ENCODE results near the gene IFFO2. TPM values are rescaled to one million over a fixed set of nuclear protein-coding genes. Genes with fewer than 3 reads are reported as not detected.

IFFO2 gene
- total RNA-seq, 1 experiment from 2014 or later, result not detected

GRCh38 chr1:18881164-18881563, 75.3 kb downstream of the IFFO2 start:
- no peak overlapping the region for H3K4me2 ChIP-seq (ENCODE audit: low read depth, low read length, poor library complexity, severe bottlenecking)

GRCh38 chr1:18880585-18880984, 75.9 kb downstream of the IFFO2 start:
- Histone ChIP-seq H3K79me2 (ENCODE audit: low read length) (no peaks in the 10 kb centered on the region), H3K9me2 (replicated peaks; ENCODE audit: insufficient read depth, low read length) (no peaks in the 10 kb centered on the region), H3K9me3 (ENCODE audit: low read length) (no peaks in the 10 kb centered on the region), H2AFZ (ENCODE audit: low read length) (no peak overlapping the region), H4K20me1 (ENCODE audit: insufficient read depth, low read depth, low read length) (no peaks in the 10 kb centered on the region), H3K27ac (ENCODE audit: low read length) (no peak overlapping the region), H3K4me2 (ENCODE audit: low read depth, low read length, poor library complexity, severe bottlenecking) (no peak overlapping the region), H3K36me3 (ENCODE audit: insufficient read depth, low read length) (no peaks in the 10 kb centered on the region), H3K4me3 (ENCODE audit: low read length) (no peak overlapping the region), H3K4me1 (ENCODE audit: low read length) (no peaks in the 10 kb centered on the region), H3K27me3 (ENCODE audit: low read length) (no peaks in the 10 kb centered on the region), H3K9ac (ENCODE audit: low read length) (no peak overlapping the region)
- DNase-seq, result no peak

More at GRCh38 chr1:18881164-18881563, 75.3 kb downstream of the IFFO2 start:
- Histone ChIP-seq H3K27me3 (ENCODE audit: low read length) (no peaks in the 10 kb centered on the region), H3K9ac (ENCODE audit: low read length) (no peak overlapping the region), H4K20me1 (ENCODE audit: insufficient read depth, low read depth, low read length) (no peaks in the 10 kb centered on the region), H3K9me2 (replicated peaks; ENCODE audit: insufficient read depth, low read length) (no peaks in the 10 kb centered on the region), H2AFZ (ENCODE audit: low read length) (no peak overlapping the region), H3K79me2 (ENCODE audit: low read length) (no peaks in the 10 kb centered on the region), H3K4me3 (ENCODE audit: low read length) (no peak overlapping the region), H3K36me3 (ENCODE audit: insufficient read depth, low read length) (no peaks in the 10 kb centered on the region), H3K9me3 (ENCODE audit: low read length) (no peaks in the 10 kb centered on the region), H3K4me1 (ENCODE audit: low read length) (no peaks in the 10 kb centered on the region), H3K27ac (ENCODE audit: low read length) (no peak overlapping the region)
- DNase-seq, result no peak

- Histone ChIP-seq H3K9ac (ENCODE audit: low read length) (no peak overlapping the region), H3K4me2 (ENCODE audit: low read depth, low read length, poor library complexity, severe bottlenecking) (no peak overlapping the region), H3K27me3 (ENCODE audit: low read length) (no peaks in the 10 kb centered on the region), H4K20me1 (ENCODE audit: insufficient read depth, low read depth, low read length) (no peaks in the 10 kb centered on the region), H3K4me1 (ENCODE audit: low read length) (no peaks in the 10 kb centered on the region), H3K4me3 (ENCODE audit: low read length) (no peak overlapping the region), H3K36me3 (ENCODE audit: insufficient read depth, low read length) (no peaks in the 10 kb centered on the region), H3K9me3 (ENCODE audit: low read length) (no peaks in the 10 kb centered on the region), H3K79me2 (ENCODE audit: low read length) (no peaks in the 10 kb centered on the region), H2AFZ (ENCODE audit: low read length) (no peak overlapping the region), H3K27ac (ENCODE audit: low read length) (no peak overlapping the region), H3K9me2 (replicated peaks; ENCODE audit: insufficient read depth, low read length) (no peaks in the 10 kb centered on the region)
- no peak for DNase-seq
Observed at GRCh38 chr1:18879791-18880309, 76.6 kb downstream of the IFFO2 start.

- H3K4me2 ChIP-seq (ENCODE audit: low read depth, low read length, poor library complexity, severe bottlenecking), result no peak overlapping the region
- no peak overlapping the region for H2AFZ ChIP-seq (ENCODE audit: low read length)
- H3K4me3 ChIP-seq (ENCODE audit: low read length), result no peak overlapping the region
- no peak for DNase-seq
- no peaks in the 10 kb centered on the region for H3K36me3 ChIP-seq (ENCODE audit: insufficient read depth, low read length)
- no peaks in the 10 kb centered on the region for H3K79me2 ChIP-seq (ENCODE audit: low read length)
- H3K27me3 ChIP-seq (ENCODE audit: low read length), result no peaks in the 10 kb centered on the region
- H3K9me3 ChIP-seq (ENCODE audit: low read length), result no peaks in the 10 kb centered on the region
- H3K9ac ChIP-seq (ENCODE audit: low read length), result no peak overlapping the region
- no peaks in the 10 kb centered on the region for H4K20me1 ChIP-seq (ENCODE audit: insufficient read depth, low read depth, low read length)
- no peaks in the 10 kb centered on the region for H3K4me1 ChIP-seq (ENCODE audit: low read length)
- no peak overlapping the region for H3K27ac ChIP-seq (ENCODE audit: low read length)
- H3K9me2 ChIP-seq (replicated peaks; ENCODE audit: insufficient read depth, low read length), result no peaks in the 10 kb centered on the region
Observed at GRCh38 chr1:18879215-18879790, 77.2 kb downstream of the IFFO2 start.

- Histone ChIP-seq H3K9me2 (replicated peaks; ENCODE audit: insufficient read depth, low read length) (no peaks in the 10 kb centered on the region), H2AFZ (ENCODE audit: low read length) (no peak overlapping the region)
Observed at GRCh38 chr1:18878538-18879214, 77.8 kb downstream of the IFFO2 start.

GRCh38 chr1:18877282-18877681, 79.2 kb downstream of the IFFO2 start:
- H3K4me3 ChIP-seq (ENCODE audit: low read length), result no peak overlapping the region
- no peak for DNase-seq
- no peaks in the 10 kb centered on the region for H3K27me3 ChIP-seq (ENCODE audit: low read length)
- no peak overlapping the region for H3K9ac ChIP-seq (ENCODE audit: low read length)
- H3K27ac ChIP-seq (ENCODE audit: low read length), result no peak overlapping the region
- H3K4me1 ChIP-seq (ENCODE audit: low read length), result no peaks in the 10 kb centered on the region
- H3K4me2 ChIP-seq (ENCODE audit: low read depth, low read length, poor library complexity, severe bottlenecking), result no peak overlapping the region
- no peaks in the 10 kb centered on the region for H3K36me3 ChIP-seq (ENCODE audit: insufficient read depth, low read length)
- H2AFZ ChIP-seq (ENCODE audit: low read length), result no peak overlapping the region
- H3K79me2 ChIP-seq (ENCODE audit: low read length), result no peaks in the 10 kb centered on the region
- no peaks in the 10 kb centered on the region for H3K9me3 ChIP-seq (ENCODE audit: low read length)
- no peaks in the 10 kb centered on the region for H4K20me1 ChIP-seq (ENCODE audit: insufficient read depth, low read depth, low read length)
- H3K9me2 ChIP-seq (replicated peaks; ENCODE audit: insufficient read depth, low read length), result no peaks in the 10 kb centered on the region

More at GRCh38 chr1:18878538-18879214, 77.8 kb downstream of the IFFO2 start:
- no peaks in the 10 kb centered on the region for H3K27me3 ChIP-seq (ENCODE audit: low read length)
- no peaks in the 10 kb centered on the region for H3K9me3 ChIP-seq (ENCODE audit: low read length)
- no peak overlapping the region for H3K27ac ChIP-seq (ENCODE audit: low read length)
- H3K4me2 ChIP-seq (ENCODE audit: low read depth, low read length, poor library complexity, severe bottlenecking), result no peak overlapping the region
- H4K20me1 ChIP-seq (ENCODE audit: insufficient read depth, low read depth, low read length), result no peaks in the 10 kb centered on the region
- H3K9ac ChIP-seq (ENCODE audit: low read length), result no peak overlapping the region
- no peaks in the 10 kb centered on the region for H3K36me3 ChIP-seq (ENCODE audit: insufficient read depth, low read length)
- no peak for DNase-seq
- no peak overlapping the region for H3K4me3 ChIP-seq (ENCODE audit: low read length)
- no peaks in the 10 kb centered on the region for H3K79me2 ChIP-seq (ENCODE audit: low read length)
- no peaks in the 10 kb centered on the region for H3K4me1 ChIP-seq (ENCODE audit: low read length)

GRCh38 chr1:18876210-18876609, 80.3 kb downstream of the IFFO2 start:
- no peak overlapping the region for H2AFZ ChIP-seq (ENCODE audit: low read length)
- no peaks in the 10 kb centered on the region for H3K79me2 ChIP-seq (ENCODE audit: low read length)

GRCh38 chr1:18875796-18876128, 80.7 kb downstream of the IFFO2 start:
- H3K27me3 ChIP-seq (ENCODE audit: low read length), result no peaks in the 10 kb centered on the region
- H3K9me2 ChIP-seq (replicated peaks; ENCODE audit: insufficient read depth, low read length), result no peaks in the 10 kb centered on the region
- H3K4me2 ChIP-seq (ENCODE audit: low read depth, low read length, poor library complexity, severe bottlenecking), result no peak overlapping the region
- no peaks in the 10 kb centered on the region for H3K36me3 ChIP-seq (ENCODE audit: insufficient read depth, low read length)
- H3K79me2 ChIP-seq (ENCODE audit: low read length), result no peaks in the 10 kb centered on the region
- no peak for DNase-seq
- no peaks in the 10 kb centered on the region for H4K20me1 ChIP-seq (ENCODE audit: insufficient read depth, low read depth, low read length)
- no peaks in the 10 kb centered on the region for H3K9me3 ChIP-seq (ENCODE audit: low read length)
- no peak overlapping the region for H3K27ac ChIP-seq (ENCODE audit: low read length)
- H3K4me3 ChIP-seq (ENCODE audit: low read length), result no peak overlapping the region
- H2AFZ ChIP-seq (ENCODE audit: low read length), result no peak overlapping the region
- H3K4me1 ChIP-seq (ENCODE audit: low read length), result no peaks in the 10 kb centered on the region
- H3K9ac ChIP-seq (ENCODE audit: low read length), result no peak overlapping the region

More at GRCh38 chr1:18876210-18876609, 80.3 kb downstream of the IFFO2 start:
- no peaks in the 10 kb centered on the region for H3K4me1 ChIP-seq (ENCODE audit: low read length)
- H3K27ac ChIP-seq (ENCODE audit: low read length), result no peak overlapping the region
- DNase-seq, result no peak
- no peak overlapping the region for H3K4me2 ChIP-seq (ENCODE audit: low read depth, low read length, poor library complexity, severe bottlenecking)
- no peak overlapping the region for H3K4me3 ChIP-seq (ENCODE audit: low read length)
- H3K9me3 ChIP-seq (ENCODE audit: low read length), result no peaks in the 10 kb centered on the region
- H3K9me2 ChIP-seq (replicated peaks; ENCODE audit: insufficient read depth, low read length), result no peaks in the 10 kb centered on the region
- no peaks in the 10 kb centered on the region for H3K27me3 ChIP-seq (ENCODE audit: low read length)
- no peak overlapping the region for H3K9ac ChIP-seq (ENCODE audit: low read length)
- H3K36me3 ChIP-seq (ENCODE audit: insufficient read depth, low read length), result no peaks in the 10 kb centered on the region
- no peaks in the 10 kb centered on the region for H4K20me1 ChIP-seq (ENCODE audit: insufficient read depth, low read depth, low read length)

Data from Karpas-422 (cell line).